HG03196 (cell line): ENCODE data around the gene HTRA3.

Experiments used
- ATAC-seq: cut with Tn5 transposase; IDR thresholded peaks from one replicate; pipeline ENCODE4 v1.9.1; 2021; ENCODE audit not compliant: unreplicated experiment

The HTRA3 gene

DNA sequence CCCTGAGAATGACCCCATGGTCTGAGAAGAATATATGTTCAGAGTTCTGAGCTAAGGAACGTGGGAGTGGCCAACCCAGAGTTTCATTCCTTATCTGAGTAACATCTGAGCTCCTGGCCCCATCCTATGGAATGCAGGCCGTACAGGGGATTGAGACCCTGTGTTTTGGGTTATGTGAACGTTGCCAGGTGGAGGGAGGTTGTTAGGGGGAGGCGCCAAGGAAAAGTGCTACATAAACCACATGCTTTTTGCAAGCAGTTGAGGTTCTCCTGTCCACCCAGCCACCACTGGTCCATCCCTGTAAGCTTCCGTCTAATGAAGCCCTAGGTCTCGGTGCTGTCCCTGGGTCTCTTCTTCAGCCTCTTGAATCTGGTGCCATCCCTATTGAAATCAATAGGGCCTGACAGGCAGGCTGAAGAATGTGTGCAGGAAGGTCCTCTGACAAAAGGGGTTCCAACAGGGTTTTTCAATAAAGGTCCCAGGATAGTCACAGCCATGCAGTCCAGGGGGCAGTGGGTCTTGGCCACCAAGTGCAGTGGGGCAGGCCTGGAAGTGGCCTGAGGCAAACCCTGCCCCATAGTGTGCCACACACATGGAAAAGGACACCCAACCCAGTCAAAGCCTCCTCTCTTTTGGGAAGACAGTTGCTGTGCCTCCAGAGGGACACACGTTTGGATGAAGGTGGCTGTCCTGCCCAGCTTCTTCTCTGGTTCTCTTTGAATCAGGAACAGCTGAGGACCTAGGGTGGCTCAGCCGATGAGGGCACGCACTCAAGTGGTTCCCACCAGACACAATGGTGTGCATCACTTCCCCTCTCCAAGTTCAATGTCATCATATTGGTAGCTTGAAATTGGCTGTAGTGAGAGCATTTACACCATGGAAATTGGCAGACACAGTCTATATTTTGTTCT lies 53.5 kb downstream of the HTRA3 start:
- ATAC-seq, result no peak

GRCh38 chr4:8323947-8324555 lies 54.5 kb downstream of the HTRA3 start:
- no peak for ATAC-seq

GRCh38 chr4:8324640-8325239 lies 55.2 kb downstream of the HTRA3 start:
- no peak for ATAC-seq

DNA sequence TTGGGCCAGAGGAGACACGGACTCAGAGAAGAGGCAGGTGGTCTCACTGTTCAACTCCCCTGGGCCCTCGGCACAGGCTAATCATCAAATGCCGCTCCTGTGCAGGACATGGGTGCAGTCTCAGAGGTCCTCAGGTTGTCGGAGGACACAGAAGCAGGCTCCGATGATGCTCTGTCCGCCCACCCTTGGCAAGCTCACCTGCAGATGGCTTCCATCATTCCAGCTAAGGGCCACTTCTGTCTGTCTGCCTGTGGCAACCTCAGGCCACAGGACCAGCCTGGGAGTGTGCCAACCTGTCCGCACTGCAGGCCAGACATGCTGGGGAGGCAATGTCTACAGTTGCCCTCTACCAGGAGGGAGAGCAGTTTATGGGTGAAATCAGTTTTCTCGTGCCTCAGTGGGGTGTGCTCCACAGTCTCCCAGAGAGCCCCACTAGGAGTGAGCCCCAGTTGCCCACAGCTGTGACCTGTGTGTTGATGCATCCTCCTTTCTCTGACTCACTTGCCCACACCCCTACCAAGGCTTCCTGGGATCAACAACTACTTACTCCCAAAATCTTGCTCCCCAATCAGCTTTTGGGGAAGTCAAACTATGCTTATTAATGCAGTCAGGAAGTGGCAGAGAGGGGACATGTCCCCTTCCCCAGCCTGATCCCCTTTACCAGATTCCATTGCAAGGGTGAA lies 55.9 kb downstream of the HTRA3 start:
- no peak for ATAC-seq

GRCh38 chr4:8326206-8326605 lies 56.7 kb downstream of the HTRA3 start:
- no peak for ATAC-seq

DNA sequence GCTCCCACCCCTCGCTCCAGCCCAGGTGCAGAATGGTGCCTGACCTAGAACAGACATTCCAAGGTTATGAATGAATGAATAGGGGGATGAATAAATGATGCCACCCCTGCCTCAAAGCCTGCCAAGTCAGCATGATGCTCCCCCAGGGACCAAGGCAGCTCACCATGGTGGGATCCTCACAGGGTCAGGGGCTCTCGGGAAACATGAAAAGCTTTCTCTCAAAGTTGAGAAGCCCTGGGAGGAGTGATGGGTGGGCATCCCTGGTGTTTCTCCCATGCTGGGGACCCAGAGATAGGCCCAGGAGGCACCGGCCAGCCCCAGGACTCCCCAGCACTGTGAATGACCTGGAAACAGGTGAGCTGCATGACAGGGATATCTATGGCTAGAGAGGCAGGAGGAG lies 58.9 kb downstream of the HTRA3 start:
- no peak for ATAC-seq

GRCh38 chr4:8328866-8329559 lies 59.5 kb downstream of the HTRA3 start:
- ATAC-seq, result no peak

DNA sequence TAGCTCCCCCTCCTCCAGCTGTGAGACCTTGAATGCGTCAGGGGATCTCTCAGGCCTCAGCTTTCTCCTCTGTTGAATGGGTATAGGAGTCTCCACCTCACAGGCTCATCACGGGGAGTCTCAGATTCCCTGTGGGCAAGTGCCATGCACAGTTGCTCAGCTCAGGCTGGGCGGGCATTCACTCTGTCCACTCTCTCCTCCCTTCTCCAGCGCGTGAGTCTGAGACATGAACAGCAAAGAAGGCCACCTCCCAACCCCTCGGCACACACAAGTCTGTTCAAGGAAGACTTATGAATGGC lies 60.0 kb downstream of the HTRA3 start:
- no peak for ATAC-seq

DNA sequence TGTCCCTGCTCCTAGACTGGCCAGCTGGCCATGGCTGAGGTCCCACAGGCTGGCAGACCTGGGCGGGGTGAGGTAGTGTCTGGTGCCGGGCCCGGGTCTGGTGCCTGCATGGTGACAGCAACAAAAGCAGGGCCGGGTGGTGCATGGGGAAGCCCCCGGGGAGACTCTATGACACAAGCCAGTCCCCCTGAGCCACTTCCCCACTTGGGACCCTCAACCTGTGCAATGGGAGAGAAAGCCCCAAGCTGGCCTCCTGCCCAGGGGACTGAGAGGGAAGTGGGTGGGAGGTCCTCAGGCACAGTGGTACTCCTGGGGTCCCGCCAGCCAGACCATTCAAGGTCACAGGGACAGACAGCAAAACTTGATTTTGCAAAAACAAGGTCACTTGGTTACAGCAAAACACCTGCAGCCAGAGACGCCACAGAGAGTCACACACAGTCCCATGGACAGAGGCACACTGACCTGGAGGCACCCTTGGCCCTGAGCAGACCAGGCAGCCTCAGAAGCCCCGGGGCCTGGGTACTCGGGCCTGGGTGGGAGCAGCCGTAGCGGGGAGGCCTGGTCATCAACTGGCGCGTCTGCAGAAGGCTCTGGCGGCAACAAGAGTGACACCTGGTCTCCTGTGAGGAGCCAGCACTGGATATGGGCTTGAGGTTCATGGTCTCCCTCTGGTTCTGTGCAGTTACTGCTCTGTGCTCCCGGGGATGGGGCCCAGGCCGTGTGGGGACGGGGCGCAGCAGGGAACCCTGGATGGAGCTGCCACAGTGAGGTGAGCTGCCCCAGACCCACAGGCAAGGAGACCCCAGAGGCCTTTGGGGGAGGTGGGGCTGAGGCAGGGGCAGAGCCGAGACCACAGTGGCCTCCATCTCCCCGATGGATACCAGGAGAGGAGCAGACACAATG lies 60.6 kb downstream of the HTRA3 start:
- no peak for ATAC-seq

GRCh38 chr4:8330821-8331574 lies 61.4 kb downstream of the HTRA3 start:
- ATAC-seq, result no peak

- ATAC-seq, result no peak
Observed at GRCh38 chr4:8331575-8331955, 62.0 kb downstream of the HTRA3 start.

- no peak for ATAC-seq
Observed at GRCh38 chr4:8332038-8332857, 62.7 kb downstream of the HTRA3 start.

GRCh38 chr4:8332891-8333331 lies 63.4 kb downstream of the HTRA3 start:
- no peak for ATAC-seq

DNA sequence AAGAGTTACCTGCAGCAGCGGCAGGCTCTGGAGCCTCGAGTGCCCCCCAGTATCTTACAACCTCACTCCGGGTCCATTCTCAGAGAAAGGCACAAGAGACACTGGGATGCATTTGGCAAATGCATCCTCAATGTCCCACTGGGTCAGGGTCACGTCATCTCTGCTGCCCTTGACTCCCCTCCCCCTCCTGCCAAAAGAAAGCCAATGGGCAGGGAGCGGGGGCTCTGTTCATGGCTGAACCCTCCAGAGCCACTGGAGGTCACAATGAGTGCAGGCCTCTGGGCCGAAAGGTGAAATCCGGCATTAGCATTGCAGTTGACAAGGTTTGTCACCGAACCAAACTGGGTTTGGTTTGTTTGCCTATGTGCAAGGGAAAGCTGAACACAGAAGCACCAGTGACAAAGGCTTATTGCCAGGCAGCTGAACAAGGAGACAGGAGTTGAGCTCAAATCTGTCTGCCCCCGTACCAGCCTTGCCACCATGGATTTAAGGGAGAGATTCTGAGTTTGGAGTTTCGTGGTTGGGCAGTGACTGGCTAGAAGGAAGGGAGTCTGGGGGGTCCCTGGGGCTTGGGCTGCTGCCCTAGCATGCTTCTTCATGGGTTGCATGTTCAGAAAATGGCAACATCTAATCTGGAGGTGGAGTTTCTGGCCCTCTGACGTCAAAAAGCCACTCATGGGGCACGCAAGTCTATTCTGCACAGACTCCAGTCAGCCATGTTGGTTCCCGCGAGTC lies 64.3 kb downstream of the HTRA3 start:
- no peak for ATAC-seq

DNA sequence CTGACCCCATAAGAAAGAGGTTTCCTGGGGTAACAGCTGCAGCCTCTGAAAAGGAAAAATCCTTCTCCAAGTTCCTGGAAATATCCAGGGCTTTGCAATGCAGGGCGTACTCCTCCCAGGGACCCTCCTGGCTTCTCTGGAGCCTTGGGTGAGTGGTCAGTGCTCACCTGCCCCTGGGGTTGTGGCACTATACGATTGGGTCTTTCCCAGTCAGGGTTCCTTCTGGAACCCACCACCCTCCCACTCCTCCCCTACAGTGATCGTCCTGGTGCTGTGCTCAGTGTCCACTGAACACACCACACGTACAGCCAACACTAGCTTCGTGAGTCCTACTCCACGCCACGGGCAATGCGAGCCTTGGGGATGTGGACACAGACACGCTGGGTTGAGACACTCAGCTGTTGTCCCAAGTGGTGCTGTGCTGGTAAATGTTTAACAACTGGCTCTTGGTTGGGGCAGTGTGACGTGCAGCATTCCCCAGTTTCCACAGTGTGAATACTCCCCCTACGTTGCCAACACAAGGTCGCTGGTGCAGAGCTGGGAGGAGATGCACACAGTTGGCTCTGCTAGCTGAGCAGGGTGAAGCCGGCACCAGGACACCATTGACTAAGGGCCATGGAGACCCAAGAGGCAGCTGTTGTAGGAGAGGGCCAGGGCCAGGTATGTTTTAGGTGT lies 65.4 kb downstream of the HTRA3 start:
- no peak for ATAC-seq

- no peak for ATAC-seq
Observed at GRCh38 chr4:8335848-8336247, 66.3 kb downstream of the HTRA3 start.

DNA sequence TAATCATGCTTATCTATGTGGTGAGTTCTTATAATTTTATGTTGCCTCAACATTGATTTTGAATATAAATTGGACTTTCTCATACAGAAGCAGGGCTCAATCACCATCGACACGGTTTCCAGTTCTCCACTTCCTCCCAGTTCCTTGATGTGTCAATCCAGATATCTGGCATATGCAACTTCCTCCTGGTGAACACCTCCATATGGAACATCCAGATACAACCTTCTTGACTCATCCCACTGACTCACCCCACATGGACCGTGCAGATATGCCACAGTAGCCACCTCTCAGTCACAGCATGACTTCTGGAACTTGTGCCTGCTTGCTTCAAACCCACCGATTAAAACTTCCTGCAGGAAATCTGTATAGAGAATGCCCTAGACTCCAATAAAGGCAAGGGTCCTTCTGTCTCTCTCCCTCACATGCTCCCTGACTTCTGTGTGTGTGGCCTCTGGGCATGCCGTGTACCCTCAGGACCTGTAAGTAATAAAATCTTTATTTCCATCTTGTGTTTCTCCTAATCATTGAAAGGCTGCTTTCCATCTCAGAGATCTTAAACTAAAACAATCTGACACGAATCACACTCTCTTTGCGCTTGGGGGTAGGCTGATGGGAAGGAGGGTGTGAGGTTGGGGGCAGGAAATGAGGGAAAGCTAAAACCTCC lies 67.0 kb downstream of the HTRA3 start:
- ATAC-seq, result no peak
